ENCODE measurements around the gene ALDH9A1.
"Not testable (repeated sequence)": the region's sequence is repeated elsewhere in the genome, so short reads cannot be mapped to it uniquely, and the experiment has no call there.

The ALDH9A1 gene

DNA sequence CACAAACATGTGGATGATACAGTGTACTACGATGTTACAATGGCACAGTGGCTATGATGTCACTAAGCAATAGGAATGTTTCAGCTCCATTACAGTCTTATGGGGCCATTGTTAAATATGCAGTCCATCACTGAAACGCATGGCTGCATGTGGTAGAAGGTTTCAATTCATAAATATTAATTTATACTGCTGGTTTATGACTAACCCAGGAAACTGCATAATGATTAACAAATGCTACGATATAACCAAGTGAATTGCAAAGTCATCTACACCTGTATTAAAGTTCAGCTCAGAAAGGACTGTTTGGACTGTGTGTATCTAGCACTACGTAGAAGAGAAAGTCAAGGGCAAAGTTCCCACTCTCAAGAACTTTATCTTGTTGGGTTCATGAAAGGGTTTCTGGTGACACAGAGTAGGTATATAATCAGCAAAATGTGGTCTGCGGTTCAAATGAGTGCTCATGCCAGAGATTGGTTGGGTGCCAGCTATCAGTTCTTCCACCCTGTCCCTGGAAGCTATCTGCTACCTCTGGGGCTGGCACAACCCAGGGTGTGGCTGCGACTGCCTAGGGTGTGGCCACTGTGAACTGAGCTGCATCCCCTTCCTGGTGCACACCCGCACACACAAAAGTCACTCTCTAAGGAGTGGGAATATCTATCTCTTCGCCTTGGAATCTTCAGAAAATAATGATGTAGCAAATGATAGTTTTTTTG, 52.6 kb downstream of the ALDH9A1 start:
- H3K4me3 Mint-ChIP-seq, result peak overlapping the region; percentile 55
- peak overlapping the region; percentile 69 for H3K27ac Mint-ChIP-seq
- H3K9me3 Mint-ChIP-seq, result no peaks in the 10 kb centered on the region
- peaks cover 44% of the 10 kb centered on the region for H3K4me1 Mint-ChIP-seq (ENCODE audit: low read depth)
- no peaks in the 10 kb centered on the region for H3K27me3 Mint-ChIP-seq (ENCODE audit: low read depth)
- peaks cover 10% of the 10 kb centered on the region for H3K36me3 Mint-ChIP-seq (ENCODE audit: low read depth)
- no peak for DNase-seq (ENCODE audit: low spot score)

DNA sequence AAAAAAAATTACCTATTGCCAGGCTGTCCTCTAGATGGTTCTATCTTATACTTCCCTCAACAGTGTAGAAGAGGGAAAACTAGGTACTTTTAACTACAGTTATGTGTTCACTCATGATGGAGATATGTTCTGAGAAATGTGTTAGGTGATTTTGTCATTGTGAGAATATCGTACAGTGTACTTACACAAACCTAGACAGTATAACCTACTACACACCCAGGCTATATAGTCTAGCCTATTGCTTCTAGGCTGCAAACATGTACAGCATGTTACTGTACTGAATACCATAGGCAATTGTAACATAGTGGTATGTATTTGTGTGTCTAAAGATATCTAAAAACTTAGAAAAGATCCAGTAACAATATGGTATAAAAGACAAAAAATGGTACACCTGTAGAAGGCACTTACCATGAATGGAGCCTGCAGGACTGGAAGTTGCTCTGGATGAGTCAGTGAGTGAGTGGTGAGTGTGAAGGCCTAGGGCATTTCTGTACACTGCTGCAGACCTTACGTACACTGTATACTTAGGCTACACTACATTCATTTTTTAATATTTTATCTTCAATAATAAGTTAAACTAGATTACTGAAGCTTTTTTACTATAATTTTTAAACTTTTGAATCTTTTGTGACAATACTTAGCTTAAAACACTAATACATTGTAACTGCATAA, 54.2 kb downstream of the ALDH9A1 start:
- H3K4me1 Mint-ChIP-seq (ENCODE audit: low read depth), result peaks cover 55% of the 10 kb centered on the region

DNA sequence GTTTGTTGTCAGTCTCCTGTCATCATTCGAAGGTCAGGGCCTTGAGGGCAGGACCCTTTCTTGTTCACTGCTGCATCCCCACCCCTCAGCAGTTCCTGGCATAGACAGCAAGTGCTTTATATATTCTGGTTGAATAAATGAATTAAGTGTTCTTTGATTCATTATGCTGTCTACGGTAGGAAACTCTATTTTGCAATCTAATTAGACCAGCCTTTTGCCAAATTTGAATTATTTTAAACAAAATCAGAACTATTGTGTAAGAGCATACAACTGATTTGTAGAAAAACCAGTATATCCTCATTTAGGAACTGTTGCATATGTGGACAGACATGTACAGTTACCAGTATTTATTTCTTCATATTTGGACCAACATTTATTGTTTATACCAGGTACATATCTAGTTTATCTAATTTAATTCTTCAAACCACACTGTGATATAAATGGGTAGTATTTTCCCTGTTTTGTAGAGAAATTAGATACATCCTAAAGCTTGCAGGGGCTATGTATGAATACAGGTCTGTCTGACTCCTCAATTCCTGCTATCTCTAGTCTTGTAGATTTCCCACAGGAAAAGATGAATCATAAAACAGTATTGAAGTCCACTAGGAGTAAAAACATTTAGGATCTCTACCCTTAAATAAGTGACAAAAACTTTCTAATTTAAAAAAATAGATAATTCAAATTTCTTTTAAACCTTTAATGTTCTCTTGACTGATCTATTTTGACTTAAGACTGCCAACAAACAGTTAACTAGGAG, 57.0 kb downstream of the ALDH9A1 start:
- no peak for DNase-seq (ENCODE audit: low spot score)
- Mint-ChIP-seq H3K27me3 (ENCODE audit: low read depth) (no peaks in the 10 kb centered on the region), H3K27ac (peak overlapping the region; percentile 83), H3K9me3 (no peaks in the 10 kb centered on the region), H3K4me1 (ENCODE audit: low read depth) (peaks cover 60% of the 10 kb centered on the region), H3K4me3 (peak overlapping the region; percentile 24), H3K36me3 (ENCODE audit: low read depth) (peaks cover 12% of the 10 kb centered on the region)

More for the DNA sequence above, 54.2 kb downstream of the ALDH9A1 start:
- H3K4me3 Mint-ChIP-seq, result no peak overlapping the region
- no peak for DNase-seq (ENCODE audit: low spot score)
- H3K9me3 Mint-ChIP-seq, result no peaks in the 10 kb centered on the region
- no peak overlapping the region for H3K27ac Mint-ChIP-seq
- peaks cover 7% of the 10 kb centered on the region for H3K36me3 Mint-ChIP-seq (ENCODE audit: low read depth)
- H3K27me3 Mint-ChIP-seq (ENCODE audit: low read depth), result no peaks in the 10 kb centered on the region

DNA sequence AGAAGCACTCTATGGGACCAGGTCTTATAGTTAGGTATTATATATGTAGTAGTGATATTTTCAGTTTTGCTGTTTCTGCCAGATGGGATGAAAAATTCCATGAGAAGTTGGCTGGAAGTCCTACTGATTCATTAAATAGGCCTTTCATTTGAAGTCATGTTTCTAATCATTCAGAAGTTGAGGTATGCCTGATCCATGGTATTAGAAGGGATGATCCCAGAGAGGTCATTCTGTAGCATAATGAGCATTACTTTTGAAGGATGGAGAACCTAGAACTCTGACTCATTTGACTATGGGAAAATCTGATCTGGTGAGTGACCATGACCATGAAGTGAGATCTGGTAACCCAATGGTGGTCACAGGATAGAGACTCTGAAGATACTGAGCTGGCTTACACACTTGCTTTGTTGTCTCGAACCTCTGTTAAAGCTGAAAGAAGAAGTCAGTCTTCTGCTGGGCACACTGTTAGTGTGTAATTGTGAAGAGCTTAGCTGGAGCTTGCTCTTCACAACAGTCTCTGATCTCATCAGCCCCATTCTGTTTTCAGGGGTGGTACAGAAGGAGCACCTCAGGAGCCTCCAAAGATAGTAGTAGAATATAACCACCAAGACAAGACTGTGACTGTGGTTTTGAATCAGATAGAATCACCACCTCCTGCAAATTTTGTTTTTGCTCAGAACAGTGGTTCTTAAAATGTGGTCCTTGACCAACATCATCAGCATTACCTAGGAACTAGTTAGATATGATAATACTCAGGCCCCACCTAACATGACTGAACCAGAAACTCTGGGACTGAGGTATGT, 58.3 kb downstream of the ALDH9A1 start:
- H3K4me1 Mint-ChIP-seq (ENCODE audit: low read depth), result peaks cover 52% of the 10 kb centered on the region
- DNase-seq (ENCODE audit: low spot score), result peak; percentile 40
- H3K9me3 Mint-ChIP-seq, result no peaks in the 10 kb centered on the region
- no peaks in the 10 kb centered on the region for H3K27me3 Mint-ChIP-seq (ENCODE audit: low read depth)
- peak overlapping the region; percentile 83 for H3K27ac Mint-ChIP-seq
- peak overlapping the region; percentile 60 for H3K4me3 Mint-ChIP-seq
- H3K36me3 Mint-ChIP-seq (ENCODE audit: low read depth), result peaks cover 11% of the 10 kb centered on the region

DNA sequence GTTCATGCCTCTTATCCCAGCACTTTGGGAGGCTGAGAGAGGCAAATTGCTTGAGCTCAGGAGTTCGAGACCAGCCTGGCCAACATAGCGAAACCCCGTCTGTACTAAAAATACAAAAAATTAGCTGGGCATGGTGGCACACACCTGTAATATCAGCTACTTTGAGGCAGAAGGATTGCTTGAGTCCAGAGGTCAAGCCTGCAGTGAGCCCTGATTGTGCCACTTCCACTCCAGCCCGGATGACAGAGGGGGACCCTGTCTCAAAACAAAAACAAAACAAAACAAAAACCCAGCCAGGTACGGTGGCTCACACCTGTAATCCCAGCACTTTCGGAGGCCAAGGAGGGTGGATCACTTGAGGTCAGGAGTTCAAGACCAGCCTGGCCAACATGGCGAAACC, 60.2 kb downstream of the ALDH9A1 start:
- H3K36me3 Mint-ChIP-seq (ENCODE audit: low read depth), result peaks cover 11% of the 10 kb centered on the region

DNA sequence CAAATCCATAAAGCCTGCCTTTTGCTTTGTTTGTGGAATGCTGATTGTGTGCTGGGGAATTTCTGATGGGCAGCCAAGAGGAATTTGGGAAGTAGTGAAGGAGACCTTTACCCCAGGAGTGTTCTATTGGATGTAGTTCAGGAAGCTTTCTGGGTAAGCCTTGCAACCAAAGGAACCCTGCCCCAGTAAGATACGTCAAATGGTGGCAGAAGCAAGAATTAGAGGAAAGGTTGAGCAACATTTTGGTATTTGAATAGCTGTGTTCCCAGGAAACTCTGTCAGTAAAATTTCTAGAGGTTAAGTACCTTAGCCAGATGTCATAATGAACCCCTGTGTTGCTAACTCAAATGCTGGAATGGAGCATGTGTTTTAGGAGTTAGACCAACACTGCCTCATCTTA, 60.9 kb downstream of the ALDH9A1 start:
- Mint-ChIP-seq H3K4me1 (ENCODE audit: low read depth) (peaks cover 55% of the 10 kb centered on the region), H3K27me3 (ENCODE audit: low read depth) (no peaks in the 10 kb centered on the region), H3K9me3 (no peaks in the 10 kb centered on the region), H3K27ac (no peak overlapping the region), H3K4me3 (no peak overlapping the region), H3K36me3 (ENCODE audit: low read depth) (peaks cover 11% of the 10 kb centered on the region)
- no peak for DNase-seq (ENCODE audit: low spot score)

More for the DNA sequence above, 60.2 kb downstream of the ALDH9A1 start:
- not testable (repeated sequence) for H3K9me3 Mint-ChIP-seq; H3K27ac Mint-ChIP-seq; H3K4me3 Mint-ChIP-seq; H3K27me3 Mint-ChIP-seq (ENCODE audit: low read depth); DNase-seq (ENCODE audit: low spot score)
- H3K4me1 Mint-ChIP-seq (ENCODE audit: low read depth), result peaks cover 58% of the 10 kb centered on the region

DNA sequence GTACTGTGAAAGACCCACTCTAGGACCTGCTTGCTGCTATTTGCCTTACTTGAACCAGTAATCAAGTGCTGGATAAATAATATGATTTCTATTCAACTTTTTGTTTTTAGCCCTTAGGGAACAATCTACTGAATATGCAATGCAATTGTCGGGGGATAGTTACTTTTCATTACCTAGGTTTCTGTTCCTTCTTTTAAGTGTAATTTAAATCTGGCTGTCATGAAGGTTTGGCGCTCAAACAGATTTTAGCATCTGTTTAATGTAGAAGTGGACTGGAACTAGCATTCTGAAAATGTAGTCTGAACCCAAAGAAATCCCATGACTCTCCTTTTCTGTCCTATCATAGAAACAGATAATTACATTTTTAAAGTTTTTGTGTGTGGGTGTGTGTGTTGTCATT, 62.5 kb downstream of the ALDH9A1 start:
- Mint-ChIP-seq H3K9me3 (no peaks in the 10 kb centered on the region), H3K4me3 (no peak overlapping the region), H3K27ac (no peak overlapping the region), H3K36me3 (ENCODE audit: low read depth) (peaks cover 11% of the 10 kb centered on the region), H3K4me1 (ENCODE audit: low read depth) (peaks cover 44% of the 10 kb centered on the region), H3K27me3 (ENCODE audit: low read depth) (no peaks in the 10 kb centered on the region)
- no peak for DNase-seq (ENCODE audit: low spot score)

DNA sequence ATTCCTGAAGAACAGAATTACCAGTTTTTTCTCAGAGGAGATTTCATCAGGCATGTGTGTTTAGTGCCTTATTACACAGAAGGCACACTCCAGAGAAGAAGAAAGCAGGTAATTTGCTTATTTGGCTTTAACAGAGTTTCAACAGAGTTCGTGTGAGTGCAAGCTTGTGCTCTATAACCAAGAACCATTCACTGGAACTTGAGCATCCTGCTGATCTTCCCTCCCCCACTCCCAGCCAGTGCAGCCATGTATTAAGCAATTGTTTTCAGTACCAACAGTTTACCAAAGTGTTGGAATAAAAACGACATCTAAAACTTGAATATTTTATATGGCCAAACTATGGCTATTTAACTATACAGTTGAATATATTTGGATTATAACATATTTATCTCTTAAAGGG, 63.0 kb downstream of the ALDH9A1 start:
- Mint-ChIP-seq H3K9me3 (no peaks in the 10 kb centered on the region), H3K27ac (no peak overlapping the region), H3K4me1 (ENCODE audit: low read depth) (peaks cover 39% of the 10 kb centered on the region), H3K27me3 (ENCODE audit: low read depth) (no peaks in the 10 kb centered on the region), H3K36me3 (ENCODE audit: low read depth) (peaks cover 11% of the 10 kb centered on the region), H3K4me3 (no peak overlapping the region)
- no peak for DNase-seq (ENCODE audit: low spot score)

DNA sequence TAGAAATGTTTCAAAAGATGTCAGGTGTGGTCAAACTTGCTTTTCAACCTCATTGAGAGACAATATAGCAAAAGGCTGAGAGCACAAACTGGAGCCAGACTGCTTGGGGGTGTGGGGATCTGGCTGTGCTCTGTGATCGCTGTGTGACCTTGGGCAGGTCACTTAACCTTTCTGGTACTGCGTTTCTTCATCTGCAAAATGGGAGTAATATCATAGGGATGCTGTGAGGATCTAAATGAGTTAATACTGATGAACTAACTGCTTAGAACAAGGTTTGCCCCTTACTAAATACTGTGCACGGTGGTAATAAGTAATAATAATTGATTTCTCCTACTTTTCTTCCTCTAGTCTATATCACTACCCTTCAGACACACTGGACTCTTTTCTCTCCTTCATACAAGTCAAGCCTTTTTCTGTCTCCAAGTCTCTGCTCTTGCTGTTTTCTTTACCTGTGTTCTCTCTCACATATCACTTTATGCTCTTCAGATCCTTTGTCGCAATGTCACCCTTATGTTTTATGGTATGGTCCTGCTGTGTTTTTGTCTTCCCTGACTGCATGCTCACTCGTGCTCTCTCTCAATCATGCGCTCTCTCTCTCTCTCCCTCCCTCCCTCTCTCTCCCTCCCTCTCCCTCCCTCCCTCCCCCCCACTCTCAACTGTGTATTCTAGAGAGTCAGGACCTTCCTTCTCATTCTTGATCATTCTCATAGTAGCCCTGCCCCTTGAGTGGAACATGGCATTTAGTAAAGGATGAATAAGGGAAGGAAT, 64.0 kb downstream of the ALDH9A1 start:
- no peaks in the 10 kb centered on the region for H3K9me3 Mint-ChIP-seq
- H3K27ac Mint-ChIP-seq, result no peak overlapping the region
- H3K4me3 Mint-ChIP-seq, result peak overlapping the region; percentile 26
- no peak for DNase-seq (ENCODE audit: low spot score)
- peaks cover 36% of the 10 kb centered on the region for H3K4me1 Mint-ChIP-seq (ENCODE audit: low read depth)
- no peaks in the 10 kb centered on the region for H3K27me3 Mint-ChIP-seq (ENCODE audit: low read depth)
- H3K36me3 Mint-ChIP-seq (ENCODE audit: low read depth), result peaks cover 11% of the 10 kb centered on the region

DNA sequence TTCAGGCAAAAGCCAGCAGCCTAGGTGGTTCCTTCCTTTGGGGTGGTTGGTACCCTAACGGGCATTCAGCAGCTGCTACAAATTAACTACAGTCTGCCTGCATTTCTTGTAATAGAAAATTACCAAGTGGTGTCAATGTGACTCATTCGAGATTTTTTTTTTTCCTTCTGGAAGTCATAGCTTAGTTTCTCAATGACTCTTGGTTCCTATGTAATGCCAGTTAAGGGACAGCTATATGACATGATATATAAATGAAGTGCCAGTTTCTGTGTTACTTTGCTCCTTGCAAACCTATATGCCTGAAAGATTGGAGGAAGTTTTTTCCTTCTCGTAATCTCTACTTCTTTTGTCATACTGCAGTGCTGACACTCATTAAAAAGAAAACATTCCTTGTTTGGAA, 64.7 kb downstream of the ALDH9A1 start:
- Mint-ChIP-seq H3K4me1 (ENCODE audit: low read depth) (peaks cover 38% of the 10 kb centered on the region), H3K4me3 (peak overlapping the region; percentile 26), H3K27ac (no peak overlapping the region), H3K36me3 (ENCODE audit: low read depth) (peaks cover 11% of the 10 kb centered on the region), H3K27me3 (ENCODE audit: low read depth) (no peaks in the 10 kb centered on the region), H3K9me3 (no peaks in the 10 kb centered on the region)
- DNase-seq (ENCODE audit: low spot score), result no peak

DNA sequence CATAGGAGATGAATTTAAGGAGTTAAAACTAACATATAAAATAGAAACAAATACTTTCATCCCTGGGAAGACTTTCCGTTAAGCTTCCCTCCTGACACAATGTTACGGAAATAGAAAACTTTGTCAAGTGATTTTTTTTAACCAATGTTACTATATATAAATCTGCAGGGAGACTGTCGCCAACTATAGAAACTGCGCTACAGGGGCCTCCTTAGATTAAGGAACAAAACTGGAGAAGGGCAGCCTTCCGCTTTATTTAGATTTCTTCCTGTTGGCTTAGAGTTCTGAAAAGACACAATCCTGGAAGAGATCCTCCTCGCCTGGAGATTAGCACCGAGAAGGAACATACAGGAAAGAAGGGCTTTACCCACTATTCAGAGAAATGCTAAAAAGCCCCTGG, 65.9 kb downstream of the ALDH9A1 start:
- Mint-ChIP-seq H3K4me3 (no peak overlapping the region), H3K9me3 (no peaks in the 10 kb centered on the region), H3K36me3 (ENCODE audit: low read depth) (peaks cover 8% of the 10 kb centered on the region), H3K4me1 (ENCODE audit: low read depth) (peaks cover 35% of the 10 kb centered on the region), H3K27ac (no peak overlapping the region), H3K27me3 (ENCODE audit: low read depth) (no peaks in the 10 kb centered on the region)
- no peak for DNase-seq (ENCODE audit: low spot score)

DNA sequence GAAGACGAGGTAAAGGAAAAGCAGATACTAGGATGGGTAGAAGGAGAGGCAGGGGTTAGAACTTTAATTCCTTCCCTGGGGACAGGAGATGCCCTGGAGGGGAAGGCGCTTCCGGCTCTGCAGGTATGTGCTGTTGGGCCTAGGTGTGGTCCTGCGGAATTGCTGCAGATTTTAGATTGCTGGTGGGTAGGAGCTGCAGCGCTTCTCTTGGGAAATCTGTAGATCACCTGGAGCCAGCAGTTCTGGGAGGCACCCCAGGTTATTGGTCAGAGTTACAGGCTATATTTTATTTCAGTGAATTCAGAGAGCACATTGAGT, 66.3 kb downstream of the ALDH9A1 start:
- Mint-ChIP-seq H3K36me3 (ENCODE audit: low read depth) (peaks cover 8% of the 10 kb centered on the region), H3K27ac (no peak overlapping the region), H3K27me3 (ENCODE audit: low read depth) (no peaks in the 10 kb centered on the region), H3K4me1 (ENCODE audit: low read depth) (peaks cover 31% of the 10 kb centered on the region), H3K4me3 (no peak overlapping the region), H3K9me3 (no peaks in the 10 kb centered on the region)
- DNase-seq (ENCODE audit: low spot score), result no peak

All from T-helper 2 cell treated with Interferon-gamma antibody and Interleukin-4, amounts not matched to agents 5 μg/mL and 100 μg/mL, for 36 hours (primary cell).